Upper lobe of right lung (tissue), 1 donor: ENCODE measurements around the gene SHCBP1L. TPM values are rescaled to one million over a fixed set of nuclear protein-coding genes. Genes with fewer than 3 reads are reported as not detected.

Source experiments
- ATAC-seq: fragments of 200-7000 bp; cut with Tn5 transposase; one replicate; pipeline ENCODE4 v1.9.1; 2020; ENCODE audit warnings: mild to moderate bottlenecking, moderate library complexity
- DNase-seq: peaks from one replicate; pipeline ENCODE4 v3.0.0-alpha.2; 2020
- H3K27ac ChIP-seq: fragments of 200-600 bp; one replicate; pipeline ENCODE4 v1.8.0; 2022
- H3K27me3 ChIP-seq: fragments of 200-600 bp; one replicate; pipeline ENCODE4 v1.8.0; 2022; ENCODE audit warnings: mild to moderate bottlenecking
- H3K36me3 ChIP-seq: fragments of 200-600 bp; one replicate; pipeline ENCODE4 v1.8.0; 2022
- H3K4me1 ChIP-seq: fragments of 200-600 bp; one replicate; pipeline ENCODE4 v1.8.0; 2022
- H3K4me3 ChIP-seq: fragments of 200-600 bp; one replicate; pipeline ENCODE4 v1.8.0; 2022; ENCODE audit warnings: mild to moderate bottlenecking
- H3K9me3 ChIP-seq: fragments of 200-600 bp; one replicate; pipeline ENCODE4 v1.8.0; 2022
- intact Hi-C: fragments of 100-400 bp; cut with DNase I; formaldehyde crosslinking; loops from one replicate; pipeline ENCODE4 v1.11.0; 2022
- total RNA-seq: library from RNA; stranded (reverse); fragmentation: NEBNext Ultra II Directional; extraction: Animal tissue kit (Norgen Biotek cat#: 25700); gene quantifications from one replicate; pipeline ENCODE4 v1.2.1, GENCODE V29; 2021
- TF ChIP-seq, protein P1 (sequence below): fragments of 200-600 bp; IDR thresholded peaks from one replicate; pipeline ENCODE4 v1.8.0; 2022; ENCODE audit warnings: antibody characterized with exemption
- donor health status: DM: no; HTN: yes; CAD: no; lungs with severe emphysema.

Gene SHCBP1L
- total RNA-seq, 1 donor from 2014 or later = not detected

DNA sequence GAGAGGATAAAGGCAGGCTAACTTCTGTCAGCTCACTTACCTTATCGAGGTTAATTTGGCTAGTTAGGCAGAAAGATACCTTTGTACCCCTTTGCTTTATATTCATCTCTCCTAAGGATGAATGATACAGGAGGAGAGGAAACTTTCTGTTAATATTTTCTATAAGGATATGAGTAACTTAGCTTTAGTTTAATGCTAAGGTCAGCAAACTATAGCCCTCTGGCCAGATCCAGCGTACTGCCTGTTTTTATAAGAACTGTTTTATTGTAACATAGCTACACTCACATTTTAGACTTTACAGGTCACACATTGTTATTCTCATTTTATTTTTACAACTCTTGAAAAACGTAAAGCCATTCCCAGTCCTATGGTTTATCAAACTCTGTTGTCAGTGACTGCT lies 95.8 kb downstream of the SHCBP1L start:
- intact Hi-C loops = no loop called here
- Histone ChIP-seq H3K4me1 (peaks cover 6% of the 10 kb centered on the region), H3K4me3 (no peak overlapping the region), H3K36me3 (peaks cover 100% of the 10 kb centered on the region), H3K27ac (no peak overlapping the region), H3K9me3 (no peaks in the 10 kb centered on the region), H3K27me3 (no peaks in the 10 kb centered on the region)
- TF ChIP-seq, protein P1, sequence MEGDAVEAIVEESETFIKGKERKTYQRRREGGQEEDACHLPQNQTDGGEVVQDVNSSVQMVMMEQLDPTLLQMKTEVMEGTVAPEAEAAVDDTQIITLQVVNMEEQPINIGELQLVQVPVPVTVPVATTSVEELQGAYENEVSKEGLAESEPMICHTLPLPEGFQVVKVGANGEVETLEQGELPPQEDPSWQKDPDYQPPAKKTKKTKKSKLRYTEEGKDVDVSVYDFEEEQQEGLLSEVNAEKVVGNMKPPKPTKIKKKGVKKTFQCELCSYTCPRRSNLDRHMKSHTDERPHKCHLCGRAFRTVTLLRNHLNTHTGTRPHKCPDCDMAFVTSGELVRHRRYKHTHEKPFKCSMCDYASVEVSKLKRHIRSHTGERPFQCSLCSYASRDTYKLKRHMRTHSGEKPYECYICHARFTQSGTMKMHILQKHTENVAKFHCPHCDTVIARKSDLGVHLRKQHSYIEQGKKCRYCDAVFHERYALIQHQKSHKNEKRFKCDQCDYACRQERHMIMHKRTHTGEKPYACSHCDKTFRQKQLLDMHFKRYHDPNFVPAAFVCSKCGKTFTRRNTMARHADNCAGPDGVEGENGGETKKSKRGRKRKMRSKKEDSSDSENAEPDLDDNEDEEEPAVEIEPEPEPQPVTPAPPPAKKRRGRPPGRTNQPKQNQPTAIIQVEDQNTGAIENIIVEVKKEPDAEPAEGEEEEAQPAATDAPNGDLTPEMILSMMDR = no peak
- ATAC-seq = no peak
- DNase-seq = no peak

DNA sequence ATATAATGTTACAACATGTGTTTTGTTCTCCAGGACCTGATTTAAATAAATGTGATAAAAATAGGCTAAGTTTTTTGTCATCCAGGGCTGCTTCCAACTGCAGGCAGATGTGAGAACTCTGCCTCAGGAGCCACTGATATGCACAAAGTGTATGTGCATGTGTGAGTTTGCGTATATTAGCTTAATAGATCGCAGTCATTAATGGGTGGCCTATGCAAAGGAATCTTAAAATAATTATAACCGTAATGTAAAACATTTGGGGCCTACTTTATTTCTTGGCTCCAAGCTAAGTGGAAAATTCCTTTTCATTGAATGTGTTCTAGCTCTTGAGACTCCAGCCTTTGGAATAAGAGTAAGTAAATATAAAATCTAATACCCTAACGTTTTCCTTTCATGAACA lies 97.1 kb downstream of the SHCBP1L start:
- Histone ChIP-seq H3K27me3 (no peaks in the 10 kb centered on the region), H3K27ac (no peak overlapping the region), H3K9me3 (no peaks in the 10 kb centered on the region), H3K4me3 (no peak overlapping the region), H3K4me1 (peaks cover 6% of the 10 kb centered on the region), H3K36me3 (peaks cover 97% of the 10 kb centered on the region)
- DNase-seq = no peak
- intact Hi-C loops = no loop called here
- ATAC-seq = no peak
- TF ChIP-seq, protein P1 = no peak

DNA sequence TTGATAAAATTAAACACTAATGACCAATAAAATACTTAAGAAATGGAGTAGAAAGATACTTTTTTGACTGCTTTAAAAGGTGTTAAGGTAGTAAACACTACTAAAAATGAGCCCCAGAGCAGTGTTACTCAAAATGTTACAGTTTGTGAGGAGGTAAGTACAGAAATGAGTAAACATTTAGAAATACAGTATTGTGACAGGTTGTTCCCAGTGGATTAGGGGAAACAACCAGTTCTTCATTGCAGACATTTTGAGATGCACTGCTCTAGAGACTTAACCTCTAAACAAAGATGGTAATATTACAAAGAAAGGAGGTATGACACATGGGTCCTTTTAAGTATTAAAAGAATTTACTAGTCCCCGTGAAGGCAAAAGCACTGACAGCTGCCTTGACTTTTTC lies 101.1 kb downstream of the SHCBP1L start:
- peaks cover 97% of the 10 kb centered on the region for H3K36me3 ChIP-seq
- H3K27ac ChIP-seq = no peak overlapping the region
- DNase-seq (no peak), ATAC-seq (no peak)
- H3K9me3 ChIP-seq = no peaks in the 10 kb centered on the region
- H3K4me3 ChIP-seq = no peak overlapping the region
- TF ChIP-seq, protein P1 = no peak
- no peaks in the 10 kb centered on the region for H3K4me1 ChIP-seq
- intact Hi-C loops = no loop called here
- H3K27me3 ChIP-seq = no peaks in the 10 kb centered on the region

DNA sequence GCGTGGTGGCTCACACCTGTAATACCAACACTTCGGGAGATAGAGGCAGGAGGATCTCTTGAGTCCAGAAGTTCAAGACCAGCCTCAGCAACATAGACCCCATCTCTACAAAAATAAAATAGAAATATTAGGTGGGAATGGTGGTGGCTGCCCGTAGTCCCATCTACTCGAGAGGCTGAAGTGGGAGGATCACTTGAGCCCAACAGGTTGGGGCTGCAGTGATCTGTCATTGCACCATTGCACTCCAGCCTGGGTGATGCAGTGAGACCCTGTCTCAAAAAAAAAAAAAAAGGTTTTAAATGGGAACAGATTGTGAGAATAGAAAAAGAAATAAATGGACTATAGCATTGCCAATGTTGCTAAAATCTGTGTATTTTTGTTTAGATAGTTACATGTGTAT lies 102.6 kb downstream of the SHCBP1L start:
- intact Hi-C loops = no loop called here
- TF ChIP-seq, protein P1 = no peak
- no peak for DNase-seq
- ATAC-seq = no peak
- no peaks in the 10 kb centered on the region for H3K4me1 ChIP-seq
- H3K36me3 ChIP-seq = peaks cover 97% of the 10 kb centered on the region
- no peaks in the 10 kb centered on the region for H3K27me3 ChIP-seq
- no peaks in the 10 kb centered on the region for H3K9me3 ChIP-seq
- H3K27ac ChIP-seq = no peak overlapping the region
- no peak overlapping the region for H3K4me3 ChIP-seq

Other genes starting within 250 kb of the SHCBP1L start
- 44.5 TPM for gene NPL, start 163.4 kb downstream of the SHCBP1L start, total RNA-seq
- gene DHX9, start 113.8 kb downstream of the SHCBP1L start, total RNA-seq = 126 TPM
- 120 TPM for gene LAMC1, start 70.3 kb upstream of the SHCBP1L start, total RNA-seq
- gene LAMC2, start 233.1 kb upstream of the SHCBP1L start, total RNA-seq = 42.2 TPM